ENCODE measurements around the gene ZNF587B.
"Not testable (repeated sequence)": the region's sequence is repeated elsewhere in the genome, so short reads cannot be mapped to it uniquely, and the experiment has no call there.

The ZNF587B gene

GRCh38 chr19:57800696-57801095 lies 29.4 kb upstream of the ZNF587B start:
- no peak for TF ChIP-seq CTCF (IDR thresholded peaks at IDR 0.05)
- Histone ChIP-seq H3K9me3 (ENCODE audit: control insufficient read depth, low read length) (no peaks in the 10 kb centered on the region), H3K4me3 (ENCODE audit: low read depth, low read length) (no peak overlapping the region), H3K4me2 (ENCODE audit: low read length) (no peak overlapping the region), H2AFZ (no peak overlapping the region), H3K27me3 (ENCODE audit: control insufficient read depth, insufficient read depth, low read length) (no peaks in the 10 kb centered on the region), H3K27ac (no peak overlapping the region), H3K9ac (no peak overlapping the region), H3K36me3 (ENCODE audit: control insufficient read depth, insufficient read depth, low read length) (no peaks in the 10 kb centered on the region), H3K79me2 (peaks cover 24% of the 10 kb centered on the region), H3K4me1 (no peaks in the 10 kb centered on the region)

GRCh38 chr19:57802269-57802668 lies 27.8 kb upstream of the ZNF587B start:
- H3K36me3 ChIP-seq (ENCODE audit: control insufficient read depth, insufficient read depth, low read length) = no peaks in the 10 kb centered on the region
- no peak for TF ChIP-seq CTCF (IDR thresholded peaks at IDR 0.05)
- no peak overlapping the region for H3K4me2 ChIP-seq (ENCODE audit: low read length)
- no peak overlapping the region for H3K4me3 ChIP-seq (ENCODE audit: low read depth, low read length)
- no peak overlapping the region for H3K9ac ChIP-seq
- no peaks in the 10 kb centered on the region for H3K27me3 ChIP-seq (ENCODE audit: control insufficient read depth, insufficient read depth, low read length)
- H2AFZ ChIP-seq = no peak overlapping the region
- H3K27ac ChIP-seq = no peak overlapping the region
- peaks cover 26% of the 10 kb centered on the region for H3K79me2 ChIP-seq
- H3K4me1 ChIP-seq = no peaks in the 10 kb centered on the region
- H3K9me3 ChIP-seq (ENCODE audit: control insufficient read depth, low read length) = no peaks in the 10 kb centered on the region

- Histone ChIP-seq H3K9me3 (ENCODE audit: control insufficient read depth, low read length) (no peaks in the 10 kb centered on the region), H2AFZ (no peak overlapping the region), H3K79me2 (peaks cover 25% of the 10 kb centered on the region), H3K36me3 (ENCODE audit: control insufficient read depth, insufficient read depth, low read length) (no peaks in the 10 kb centered on the region), H3K27ac (no peak overlapping the region), H3K9ac (no peak overlapping the region), H3K27me3 (ENCODE audit: control insufficient read depth, insufficient read depth, low read length) (no peaks in the 10 kb centered on the region), H3K4me1 (no peaks in the 10 kb centered on the region), H3K4me2 (ENCODE audit: low read length) (peak overlapping the region; percentile 18), H3K4me3 (ENCODE audit: low read depth, low read length) (peak overlapping the region; percentile 39)
- TF ChIP-seq CTCF (IDR thresholded peaks at IDR 0.05) = no peak
Observed at GRCh38 chr19:57803265-57803593, 26.9 kb upstream of the ZNF587B start.

GRCh38 chr19:57803594-57804325 lies 26.3 kb upstream of the ZNF587B start:
- TF ChIP-seq CTCF (IDR thresholded peaks at IDR 0.05) = no peak
- Histone ChIP-seq H3K4me1 (no peaks in the 10 kb centered on the region), H3K27me3 (ENCODE audit: control insufficient read depth, insufficient read depth, low read length) (no peaks in the 10 kb centered on the region), H3K79me2 (peaks cover 26% of the 10 kb centered on the region), H2AFZ (no peak overlapping the region), H3K4me3 (ENCODE audit: low read depth, low read length) (peak overlapping the region; percentile 39), H3K9me3 (ENCODE audit: control insufficient read depth, low read length) (no peaks in the 10 kb centered on the region), H3K27ac (no peak overlapping the region), H3K4me2 (ENCODE audit: low read length) (peak overlapping the region; percentile 18), H3K36me3 (ENCODE audit: control insufficient read depth, insufficient read depth, low read length) (no peaks in the 10 kb centered on the region), H3K9ac (no peak overlapping the region)

GRCh38 chr19:57807541-57807940 lies 22.6 kb upstream of the ZNF587B start:
- H3K4me3 ChIP-seq (ENCODE audit: low read depth, low read length) = no peak overlapping the region
- no peak overlapping the region for H3K9ac ChIP-seq
- H3K9me3 ChIP-seq (ENCODE audit: control insufficient read depth, low read length) = no peaks in the 10 kb centered on the region
- H3K4me2 ChIP-seq (ENCODE audit: low read length) = no peak overlapping the region
- H2AFZ ChIP-seq = no peak overlapping the region
- H3K79me2 ChIP-seq = peaks cover 31% of the 10 kb centered on the region
- no peak overlapping the region for H3K27ac ChIP-seq
- no peaks in the 10 kb centered on the region for H3K27me3 ChIP-seq (ENCODE audit: control insufficient read depth, insufficient read depth, low read length)
- peaks cover 10% of the 10 kb centered on the region for H3K4me1 ChIP-seq
- no peaks in the 10 kb centered on the region for H3K36me3 ChIP-seq (ENCODE audit: control insufficient read depth, insufficient read depth, low read length)
- no peak for TF ChIP-seq CTCF (IDR thresholded peaks at IDR 0.05)

GRCh38 chr19:57810410-57811295 lies 19.4 kb upstream of the ZNF587B start:
- Histone ChIP-seq H3K79me2 (peaks cover 30% of the 10 kb centered on the region), H3K4me1 (peaks cover 13% of the 10 kb centered on the region), H3K4me2 (ENCODE audit: low read length) (peak overlapping the region; percentile 31)
- not testable (repeated sequence) for H3K27me3 ChIP-seq (ENCODE audit: control insufficient read depth, insufficient read depth, low read length); H3K4me3 ChIP-seq (ENCODE audit: low read depth, low read length); H3K36me3 ChIP-seq (ENCODE audit: control insufficient read depth, insufficient read depth, low read length); H3K27ac ChIP-seq; H3K9me3 ChIP-seq (ENCODE audit: control insufficient read depth, low read length); H3K9ac ChIP-seq; H2AFZ ChIP-seq
